H1 (cell line): ENCODE results near the gene PRICKLE2. TPM values are rescaled to one million over a fixed set of nuclear protein-coding genes. Genes with fewer than 3 reads are reported as not detected.

ENCODE experiments used
- polyA plus RNA-seq, 7 experiments: library from polyadenylated mRNA; depleted of rRNA in 3 of 7; stranded (reverse) in 5 of 7; unstranded in 2 of 7; fragments of >200 nt in 5 of 7; fragments of 200-250 nt in 2 of 7; gene quantifications; 1 replicate in 5 of 7; 2 replicates in 1 of 7; 4 replicates in 1 of 7; pipeline versions ENCODE4 v1.2.1 to v1.2.3, GENCODE V29; 2011 to 2013; ENCODE audit warnings: missing spikeins in 2 of 7, mixed read lengths in 2 of 7
- total RNA-seq: library from RNA; stranded (reverse); fragmentation: NEBNext Ultra II Directional; extraction: Animal tissue kit (Norgen Biotek cat#: 25700); gene quantifications from 2 replicates; pipeline ENCODE4 v1.2.1, GENCODE V29; 2021
- TF ChIP-seq, protein P1 (sequence below): IDR thresholded peaks from 2 replicates; pipeline ENCODE4 v1.6.1; 2012; ENCODE audit warnings: low read length, inconsistent platforms

PRICKLE2 gene
- total and polyA plus RNA-seq, 2 of the 8 experiments (the other 6 are each of a cell fraction or from before 2014, with no cell fraction given), result 2.9 to 8.0 TPM

DNA sequence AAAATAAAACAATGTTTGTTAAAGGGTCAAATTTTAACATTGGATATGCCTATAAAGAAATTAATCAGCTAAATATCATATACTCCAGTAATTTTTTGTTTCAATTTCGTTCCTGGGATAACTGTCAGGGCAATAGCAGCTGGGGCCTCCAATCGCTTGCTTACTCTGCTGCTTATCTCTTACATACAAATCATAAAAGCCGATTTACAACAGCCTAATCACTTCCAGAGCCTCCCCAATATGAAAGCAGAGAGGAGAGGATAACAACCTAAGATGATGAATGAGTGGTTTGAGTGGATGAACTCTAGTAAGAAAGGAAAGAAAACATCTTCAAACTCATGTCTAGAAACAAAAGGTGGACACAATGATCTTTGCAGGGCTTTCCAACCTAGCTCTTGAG lies 121.3 kb downstream of the PRICKLE2 start (continued):
- TF ChIP-seq, protein P1, sequence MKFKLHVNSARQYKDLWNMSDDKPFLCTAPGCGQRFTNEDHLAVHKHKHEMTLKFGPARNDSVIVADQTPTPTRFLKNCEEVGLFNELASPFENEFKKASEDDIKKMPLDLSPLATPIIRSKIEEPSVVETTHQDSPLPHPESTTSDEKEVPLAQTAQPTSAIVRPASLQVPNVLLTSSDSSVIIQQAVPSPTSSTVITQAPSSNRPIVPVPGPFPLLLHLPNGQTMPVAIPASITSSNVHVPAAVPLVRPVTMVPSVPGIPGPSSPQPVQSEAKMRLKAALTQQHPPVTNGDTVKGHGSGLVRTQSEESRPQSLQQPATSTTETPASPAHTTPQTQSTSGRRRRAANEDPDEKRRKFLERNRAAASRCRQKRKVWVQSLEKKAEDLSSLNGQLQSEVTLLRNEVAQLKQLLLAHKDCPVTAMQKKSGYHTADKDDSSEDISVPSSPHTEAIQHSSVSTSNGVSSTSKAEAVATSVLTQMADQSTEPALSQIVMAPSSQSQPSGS, result no peak
